Transverse colon (tissue), 4 donors: ENCODE results near the gene ITGA3. TPM values are rescaled to one million over a fixed set of nuclear protein-coding genes. Genes with fewer than 3 reads are reported as not detected.

Experiments
- DNase-seq: peaks from one replicate; pipeline ENCODE4 v3.0.0-alpha.2; 2019
- H3K27ac ChIP-seq, 4 donors: fragments of 200-600 bp; sonication (generic); 2 replicates each; pipeline ENCODE4 v1.5.1; 2016 to 2018; ENCODE audit warnings: inconsistent platforms in 4 of 4
- H3K27me3 ChIP-seq: fragments of 200-600 bp; sonication (generic); 2 replicates; pipeline ENCODE4 v1.5.1; 2017; ENCODE audit warnings: inconsistent platforms
- H3K36me3 ChIP-seq, 4 donors: fragments of 200-600 bp; sonication (generic); 2 replicates each; pipeline ENCODE4 v1.5.1; 2017 to 2019; ENCODE audit warnings: inconsistent platforms in 4 of 4
- H3K4me1 ChIP-seq, 4 donors: fragments of 200-600 bp; sonication (generic); 2 replicates each; pipeline ENCODE4 v1.5.1; 2017 to 2020; ENCODE audit warnings: inconsistent platforms in 4 of 4
- H3K4me3 ChIP-seq, 4 donors: fragments of 200-600 bp; sonication (generic); 1 replicate in 1 of 4; 2 replicates in 3 of 4; pipeline versions ENCODE4 v1.5.1 to v1.6.1; 2017 to 2019; ENCODE audit warnings: inconsistent platforms in 4 of 4
- H3K9me3 ChIP-seq, 2 donors: fragments of 200-600 bp; sonication (generic); 2 replicates each; pipeline ENCODE4 v1.5.1; 2017 to 2019; ENCODE audit warnings: inconsistent platforms in 2 of 2
- EP300 ChIP-seq: sonication (generic); formaldehyde crosslinking; IDR thresholded peaks from one replicate; pipeline ENCODE4 v1.6.1; 2017; ENCODE audit warnings: antibody characterized with exemption, low read depth
- POLR2A ChIP-seq: fragments of 450-650 bp; IDR thresholded peaks from one replicate; pipeline ENCODE4 v1.6.1; 2016; ENCODE audit warnings: antibody characterized with exemption, mild to moderate bottlenecking, moderate library complexity
- POLR2AphosphoS5 ChIP-seq, 3 donors: sonication (generic); formaldehyde crosslinking; IDR thresholded peaks; one replicate each; pipeline ENCODE4 v1.6.1; 2016; ENCODE audit warnings: antibody characterized with exemption in 3 of 3
- WGBS, 2 donors: methylation state at CpG; one replicate each; pipeline ENCODE4 v1.1.5; 2018; ENCODE audit warnings: low coverage in 1 of 2; 5-methylcytosine and 5-hydroxymethylcytosine counted together
- in situ Hi-C, 4 donors: fragments of 200-750 bp; cut with MboI; loops; one replicate each; pipeline versions ENCODE4 v1.15.0 to v1.15.1; 2017; ENCODE audit warnings: low sequenced_read_pairs in 3 of 4, low pct_ligation_motif_present in 1 of 4, low pct_unique_long_range_greater_than_20kb in 1 of 4
- intact Hi-C: fragments of 100-400 bp; cut with DNase I; formaldehyde crosslinking; loops from one replicate; pipeline ENCODE4 v1.15.1; 2023; ENCODE audit warnings: low total_unique reads
- total RNA-seq, 4 donors: library from RNA; depleted of rRNA; stranded (reverse); fragments of >200 nt; gene quantifications; one replicate each; pipeline ENCODE4 v1.1.0, GENCODE V29; 2016
- TF ChIP-seq, protein P1 (sequence below), 5 experiments: fragments of 200-600 bp in 3 of 5; fragments of 450-650 bp in 2 of 5; sonication (generic) in 3 of 5; IDR thresholded peaks; 1 replicate in 2 of 5; 2 replicates in 3 of 5; pipeline ENCODE4 v1.5.1; 2016 to 2017; ENCODE audit warnings: antibody characterized with exemption in 5 of 5, inconsistent platforms in 3 of 5, mild to moderate bottlenecking in 2 of 5, moderate library complexity in 1 of 5

ITGA3 gene
- total RNA-seq, 4 donors from 2014 or later, result 147 to 294 (median 171) TPM

DNA sequence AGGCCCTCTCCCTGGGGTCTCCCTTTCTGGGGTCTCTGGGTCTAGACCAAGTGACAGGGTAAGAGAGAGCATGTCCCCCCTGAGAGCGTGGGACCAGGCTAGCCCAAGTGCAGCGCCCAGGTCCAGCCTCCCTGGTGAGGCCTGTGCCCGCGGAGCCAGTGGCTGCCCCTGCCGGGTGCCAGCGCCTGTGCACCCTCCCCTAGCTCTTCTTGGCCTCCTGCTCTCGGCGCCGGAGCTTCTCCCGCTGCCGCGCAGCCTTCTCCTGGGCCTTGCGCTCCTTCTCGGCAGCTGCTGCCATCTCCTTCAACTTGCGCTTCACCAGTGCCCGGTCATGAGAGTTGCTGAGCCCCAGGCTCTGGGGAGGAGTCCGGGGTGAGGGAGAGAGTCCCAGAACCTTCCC, 56.8 kb downstream of the ITGA3 start:
- peaks cover 18% of the 10 kb centered on the region for H3K27me3 ChIP-seq
- intact Hi-C loops, result no loop called here
- no peak for DNase-seq
- in situ Hi-C loops, result no loop called here
- peak overlapping the region; percentile 53 to 78 (median 62) for H3K27ac ChIP-seq
- 56% methylated on average over 10 of the region's 17 CpGs; no CpG with 5 or more reads in 1 of the 2 donors for WGBS, 2 donors
- H3K9me3 ChIP-seq, result no peaks in the 10 kb centered on the region
- H3K4me3 ChIP-seq, result no peak overlapping the region
- peaks cover 0 to 5% (median 2%) of the 10 kb centered on the region in 4 donors for H3K36me3 ChIP-seq
- H3K4me1 ChIP-seq, result peaks cover 16 to 47% (median 34%) of the 10 kb centered on the region in 4 donors
- TF ChIP-seq, protein P1, sequence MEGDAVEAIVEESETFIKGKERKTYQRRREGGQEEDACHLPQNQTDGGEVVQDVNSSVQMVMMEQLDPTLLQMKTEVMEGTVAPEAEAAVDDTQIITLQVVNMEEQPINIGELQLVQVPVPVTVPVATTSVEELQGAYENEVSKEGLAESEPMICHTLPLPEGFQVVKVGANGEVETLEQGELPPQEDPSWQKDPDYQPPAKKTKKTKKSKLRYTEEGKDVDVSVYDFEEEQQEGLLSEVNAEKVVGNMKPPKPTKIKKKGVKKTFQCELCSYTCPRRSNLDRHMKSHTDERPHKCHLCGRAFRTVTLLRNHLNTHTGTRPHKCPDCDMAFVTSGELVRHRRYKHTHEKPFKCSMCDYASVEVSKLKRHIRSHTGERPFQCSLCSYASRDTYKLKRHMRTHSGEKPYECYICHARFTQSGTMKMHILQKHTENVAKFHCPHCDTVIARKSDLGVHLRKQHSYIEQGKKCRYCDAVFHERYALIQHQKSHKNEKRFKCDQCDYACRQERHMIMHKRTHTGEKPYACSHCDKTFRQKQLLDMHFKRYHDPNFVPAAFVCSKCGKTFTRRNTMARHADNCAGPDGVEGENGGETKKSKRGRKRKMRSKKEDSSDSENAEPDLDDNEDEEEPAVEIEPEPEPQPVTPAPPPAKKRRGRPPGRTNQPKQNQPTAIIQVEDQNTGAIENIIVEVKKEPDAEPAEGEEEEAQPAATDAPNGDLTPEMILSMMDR (IDR thresholded peaks at IDR 0.05), result peak in 4 of 5 experiments; percentile 21 to 55 (median 34)
- TF ChIP-seq POLR2A (no peak), POLR2AphosphoS5 (IDR thresholded peaks at IDR 0.05) (peak in 1 of 3 donors; percentile 41), EP300 (no peak)

DNA sequence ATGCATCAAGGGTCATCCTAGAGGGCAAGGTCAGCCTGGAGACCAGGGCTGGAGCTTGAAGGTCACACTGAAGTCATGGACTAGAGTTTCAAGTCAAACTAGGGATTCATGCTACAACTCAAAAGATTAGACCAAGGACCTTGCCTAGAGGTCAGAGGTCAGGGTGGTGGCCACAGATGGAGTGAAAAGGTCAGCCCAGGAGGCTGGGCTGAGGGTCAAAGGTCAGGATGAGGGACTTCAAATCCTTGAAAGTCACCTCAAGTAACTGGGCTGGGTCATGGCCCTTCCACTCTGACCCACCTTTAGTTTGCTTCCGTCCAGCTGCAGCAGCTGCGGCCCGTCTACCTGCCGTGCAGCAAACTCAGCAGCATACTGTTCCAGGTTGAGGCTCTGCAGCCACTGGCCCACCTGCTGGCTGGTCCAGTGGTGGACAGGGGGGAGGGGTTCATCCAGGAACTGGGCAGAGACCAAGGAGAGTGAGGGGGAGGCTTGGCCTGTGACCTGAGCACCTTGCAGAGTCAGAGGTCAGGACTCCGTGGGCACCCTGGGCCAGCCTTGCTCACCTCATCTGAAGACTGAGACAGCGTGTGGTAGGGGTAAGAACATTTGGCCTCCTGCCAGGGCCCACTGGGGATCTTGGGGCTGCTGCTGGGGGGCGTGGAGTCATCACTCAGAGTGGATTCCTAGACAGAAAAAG, 57.9 kb downstream of the ITGA3 start:
- DNase-seq, result no peak
- Histone ChIP-seq H3K27me3 (peaks cover 18% of the 10 kb centered on the region), H3K27ac (peak overlapping the region in 1 of 4 donors; percentile 78), H3K9me3 (no peaks in the 10 kb centered on the region), H3K4me3 (no peak overlapping the region), H3K4me1 (peaks cover 16 to 48% (median 34%) of the 10 kb centered on the region in 4 donors), H3K36me3 (no peaks in the 10 kb centered on the region)
- TF ChIP-seq, protein P1 (IDR thresholded peaks at IDR 0.05), result no peak
- TF ChIP-seq POLR2AphosphoS5 (IDR thresholded peaks at IDR 0.05), result no peak
- peak; percentile 8 for TF ChIP-seq POLR2A
- TF ChIP-seq EP300, result no peak
- intact Hi-C loops (no loop called here), in situ Hi-C loops (no loop called here)
- WGBS, 2 donors, result 72% methylated on average over 7 of the region's 7 CpGs; no CpG with 5 or more reads in 1 of the 2 donors

DNA sequence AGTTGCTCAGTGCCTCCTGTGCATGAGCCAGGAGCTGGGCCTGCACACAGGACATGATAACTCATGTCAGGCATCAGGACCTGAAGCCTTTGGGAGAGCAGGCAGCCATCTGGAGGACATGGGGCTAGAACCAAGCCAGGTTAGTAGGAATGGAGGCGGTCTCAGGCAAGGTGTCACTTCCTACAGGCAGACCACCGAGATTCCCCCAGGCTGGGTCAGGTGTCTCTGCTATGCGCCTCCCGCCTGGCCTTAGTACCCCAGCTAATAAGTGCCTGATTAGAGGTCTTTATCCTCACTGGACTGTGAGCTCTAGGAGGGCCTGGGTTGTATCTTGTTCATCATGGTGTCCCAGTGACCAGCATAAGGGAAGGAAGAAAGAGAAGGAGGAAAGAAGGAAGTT, 58.5 kb downstream of the ITGA3 start:
- Histone ChIP-seq H3K4me3 (no peak overlapping the region), H3K4me1 (peaks cover 16 to 48% (median 34%) of the 10 kb centered on the region in 4 donors), H3K27me3 (peaks cover 18% of the 10 kb centered on the region), H3K27ac (no peak overlapping the region), H3K36me3 (no peaks in the 10 kb centered on the region), H3K9me3 (no peaks in the 10 kb centered on the region)
- in situ Hi-C loops, result no loop called here
- WGBS, 2 donors, result 75% methylated on average over 4 of the region's 4 CpGs; no CpG with 5 or more reads in 1 of the 2 donors
- intact Hi-C loops, result no loop called here
- TF ChIP-seq POLR2AphosphoS5 (IDR thresholded peaks at IDR 0.05) (no peak), POLR2A (no peak), EP300 (no peak)
- TF ChIP-seq, protein P1 (IDR thresholded peaks at IDR 0.05), result no peak
- DNase-seq, result no peak

DNA sequence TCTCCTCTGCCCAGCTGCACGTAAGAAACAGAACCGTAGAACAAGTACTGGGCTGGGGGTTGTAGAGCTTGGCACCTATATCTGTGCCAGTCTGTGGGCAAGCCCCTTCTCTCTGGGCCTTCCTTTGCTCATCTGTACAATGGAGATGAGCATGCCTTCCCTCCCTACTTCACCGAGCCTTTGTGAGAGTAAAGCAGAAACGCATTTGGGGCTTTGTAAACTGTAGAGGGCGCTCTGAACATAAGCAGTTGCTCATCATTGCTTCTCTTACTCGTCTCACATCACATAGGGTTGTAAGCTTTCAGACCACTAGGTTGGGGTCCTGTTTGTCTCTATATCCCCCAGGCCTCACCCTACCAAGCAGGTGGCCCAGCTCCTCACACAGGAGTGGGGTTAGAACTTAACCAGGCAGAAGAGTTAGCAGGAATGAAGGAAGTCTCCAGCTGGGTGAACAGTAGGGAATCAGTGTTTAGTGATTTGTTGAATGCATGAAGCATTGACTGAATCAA, 59.0 kb downstream of the ITGA3 start:
- Histone ChIP-seq H3K9me3 (no peaks in the 10 kb centered on the region), H3K4me1 (peaks cover 16 to 48% (median 34%) of the 10 kb centered on the region in 4 donors), H3K27ac (no peak overlapping the region), H3K36me3 (no peaks in the 10 kb centered on the region), H3K4me3 (no peak overlapping the region), H3K27me3 (peaks cover 18% of the 10 kb centered on the region)
- no peak for TF ChIP-seq POLR2A
- TF ChIP-seq, protein P1 (IDR thresholded peaks at IDR 0.05), result peak; percentile 36 to 61 (median 50)
- no peak for TF ChIP-seq EP300
- TF ChIP-seq POLR2AphosphoS5 (IDR thresholded peaks at IDR 0.05), result peak in 1 of 3 donors; percentile 8
- peak; percentile 49 for DNase-seq
- in situ Hi-C loops (no loop called here), intact Hi-C loops (no loop called here)
- WGBS, 2 donors, result 12% methylated on average over 6 of the region's 6 CpGs; no CpG with 5 or more reads in 1 of the 2 donors
